HG03457 (cell line): ENCODE measurements around the gene SYNE1.
"Not testable (repeated sequence)": the region's sequence is repeated elsewhere in the genome, so short reads cannot be mapped to it uniquely, and the experiment has no call there.

Experiments used
- ATAC-seq: cut with Tn5 transposase; IDR thresholded peaks from one replicate; pipeline ENCODE4 v1.9.1; 2021; ENCODE audit warnings: moderate number of reproducible peaks; ENCODE audit not compliant: unreplicated experiment

SYNE1 gene

GRCh38 chr6:152428126-152428525 lies 209.0 kb downstream of the SYNE1 start:
- no peak for ATAC-seq

- ATAC-seq: no peak
Observed at GRCh38 chr6:152426276-152426675, 210.9 kb downstream of the SYNE1 start.

- peak; percentile 81 for ATAC-seq
Observed at GRCh38 chr6:152423216-152424103, 213.7 kb downstream of the SYNE1 start.

- ATAC-seq: not testable (repeated sequence)
Observed at GRCh38 chr6:152421496-152421895, 215.7 kb downstream of the SYNE1 start.

- no peak for ATAC-seq
Observed at GRCh38 chr6:152420696-152421095, 216.5 kb downstream of the SYNE1 start.

GRCh38 chr6:152418551-152418950 lies 218.6 kb downstream of the SYNE1 start:
- ATAC-seq: no peak

- no peak for ATAC-seq
Observed at GRCh38 chr6:152416652-152417051, 220.5 kb downstream of the SYNE1 start.

GRCh38 chr6:152404936-152405595 lies 232.1 kb downstream of the SYNE1 start:
- no peak for ATAC-seq

GRCh38 chr6:152404086-152404857 lies 232.9 kb downstream of the SYNE1 start:
- ATAC-seq: peak; percentile 62

GRCh38 chr6:152402791-152403190 lies 234.4 kb downstream of the SYNE1 start:
- ATAC-seq: no peak

GRCh38 chr6:152401978-152402377 lies 235.2 kb downstream of the SYNE1 start:
- no peak for ATAC-seq

- ATAC-seq: no peak
Observed at GRCh38 chr6:152399399-152399798, 237.8 kb downstream of the SYNE1 start.

GRCh38 chr6:152398993-152399392 lies 238.2 kb downstream of the SYNE1 start:
- no peak for ATAC-seq

- no peak for ATAC-seq
Observed at GRCh38 chr6:152398316-152398715, 238.8 kb downstream of the SYNE1 start.

- ATAC-seq: no peak
Observed at GRCh38 chr6:152394303-152394702, 242.9 kb downstream of the SYNE1 start.

- no peak for ATAC-seq
Observed at GRCh38 chr6:152391179-152391880, 245.8 kb downstream of the SYNE1 start.

- no peak for ATAC-seq
Observed at GRCh38 chr6:152387091-152387490, 250.1 kb downstream of the SYNE1 start.

- no peak for ATAC-seq
Observed at GRCh38 chr6:152386131-152386530, 251.0 kb downstream of the SYNE1 start.

- ATAC-seq: no peak
Observed at GRCh38 chr6:152380993-152381898, 255.9 kb downstream of the SYNE1 start.

GRCh38 chr6:152380351-152380767 lies 256.8 kb downstream of the SYNE1 start:
- ATAC-seq: no peak
